SK-N-MC (cell line): Measurements from ENCODE around the gene PLD5.

ENCODE experiments used
- DNase-seq: peaks from one replicate; pipeline ENCODE4 v3.0.0-alpha.2; 2011; ENCODE audit warnings: low read depth, low spot score
- H3K27ac ChIP-seq: fragments of 200-600 bp; sonication (generic); 2 replicates; pipeline ENCODE4 v1.5.1; 2016; ENCODE audit warnings: mixed run types
- H3K36me3 ChIP-seq: fragments of 200-600 bp; sonication (generic); 2 replicates; pipeline ENCODE4 v1.6.1; 2017; ENCODE audit warnings: antibody characterized with exemption, low read length, mixed read lengths; ENCODE audit not compliant: insufficient read depth
- H3K4me3 ChIP-seq: fragments of 200-600 bp; sonication (generic); 2 replicates; pipeline ENCODE4 v1.5.1; 2016
- H3K9ac ChIP-seq: fragments of 200-600 bp; sonication (generic); 2 replicates; pipeline ENCODE4 v1.8.0; 2017; ENCODE audit warnings: mixed run types, mixed read lengths; ENCODE audit not compliant: insufficient read length
- H3K9me3 ChIP-seq: fragments of 200-600 bp; sonication (generic); 2 replicates; pipeline ENCODE4 v1.6.1; 2017; ENCODE audit warnings: low read depth, mild to moderate bottlenecking, antibody characterized with exemption, low read length, moderate library complexity, mixed read lengths
- EZH2 ChIP-seq: fragments of 200-600 bp; sonication (generic); IDR thresholded peaks from one replicate; pipeline ENCODE4 v1.6.1; 2017; ENCODE audit warnings: antibody characterized with exemption
- FOXP2 ChIP-seq: optimal IDR thresholded peaks from 2 replicates; pipeline ENCODE3; 2011; ENCODE audit warnings: mild to moderate bottlenecking, moderate library complexity; ENCODE audit not compliant: insufficient read depth; ENCODE audit errors: extremely low read length, control extremely low read depth
- POLR2AphosphoS5 ChIP-seq: IDR thresholded peaks from 2 replicates; pipeline ENCODE4 v1.6.1; 2012; ENCODE audit warnings: mild to moderate bottlenecking, low read depth, low read length, borderline replicate concordance

Gene PLD5

DNA sequence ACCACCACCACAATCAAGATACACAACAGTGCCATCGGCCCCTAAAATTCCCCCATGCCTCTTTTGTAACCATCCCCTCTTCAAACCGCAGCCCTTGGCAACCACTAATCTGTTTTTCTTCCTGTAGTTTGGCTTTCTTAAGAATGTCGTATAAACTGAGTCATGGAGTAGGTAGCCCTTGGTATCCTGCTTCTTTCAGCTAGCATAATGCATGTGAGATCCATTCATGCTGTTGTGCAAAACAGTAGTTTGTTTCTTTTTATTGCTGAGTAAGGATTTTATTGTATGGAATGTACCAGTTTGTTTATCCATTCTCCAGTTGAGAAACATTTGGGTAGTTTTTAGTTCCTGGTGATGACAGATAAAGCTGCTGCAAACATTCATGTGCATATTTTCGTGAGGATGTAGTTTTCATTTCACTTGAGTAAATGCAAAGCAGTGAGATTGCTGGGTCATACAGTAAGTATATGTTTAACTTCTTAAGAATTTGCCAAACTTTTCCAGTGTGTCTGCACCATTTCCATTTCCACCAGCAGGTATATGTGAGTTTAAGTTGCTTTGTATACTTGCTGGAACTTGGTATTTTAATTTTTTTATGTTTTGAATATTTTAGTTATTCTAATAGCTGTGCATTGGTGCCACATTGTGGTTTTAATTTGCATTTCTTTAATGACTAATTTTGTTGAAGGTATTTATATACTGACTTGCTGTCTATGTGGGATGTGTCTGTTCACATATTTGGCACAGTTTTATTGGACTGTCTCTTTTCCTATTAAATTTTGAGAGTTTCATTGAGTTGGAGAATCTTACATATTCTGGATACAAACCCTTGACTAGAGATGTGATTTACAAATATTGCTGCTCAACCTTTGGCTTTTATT is 377.2 kb downstream of the PLD5 start:
- Histone ChIP-seq H3K36me3 (no peaks in the 10 kb centered on the region), H3K27ac (peak overlapping the region; percentile 22; the same call in 1 of the 2 replicates), H3K4me3 (peak overlapping the region; percentile 63), H3K9me3 (no peaks in the 10 kb centered on the region), H3K9ac (no peak overlapping the region)
- TF ChIP-seq EZH2 = no peak
- no peak for TF ChIP-seq POLR2AphosphoS5
- TF ChIP-seq FOXP2 = no peak
- peak; percentile 62 for DNase-seq

DNA sequence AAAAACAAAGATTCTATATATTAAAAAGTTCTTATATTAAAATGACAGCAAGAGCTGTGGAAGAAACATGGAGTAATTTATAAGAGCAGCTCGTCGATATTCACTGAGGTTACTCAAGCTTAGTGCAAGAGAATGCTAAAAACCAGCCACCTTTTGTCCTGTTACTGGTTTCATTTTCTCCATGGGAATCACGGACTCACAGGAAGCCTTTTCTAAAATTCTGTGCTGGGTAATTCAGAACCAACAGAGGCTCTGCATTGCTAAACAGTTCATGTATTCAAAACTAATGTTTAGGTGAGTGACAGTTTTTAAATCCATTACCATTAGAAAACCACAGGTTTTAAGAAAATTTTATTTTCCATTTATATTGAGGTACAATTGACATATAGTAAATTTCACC is 377.8 kb downstream of the PLD5 start:
- DNase-seq = no peak
- Histone ChIP-seq H3K27ac (peak overlapping the region; percentile 22; the same call in 1 of the 2 replicates), H3K9me3 (no peaks in the 10 kb centered on the region), H3K4me3 (peak overlapping the region; percentile 63), H3K9ac (no peak overlapping the region), H3K36me3 (no peaks in the 10 kb centered on the region)
- TF ChIP-seq POLR2AphosphoS5 = no peak
- TF ChIP-seq EZH2 = no peak

- Histone ChIP-seq H3K36me3 (no peaks in the 10 kb centered on the region), H3K27ac (no peak overlapping the region), H3K9me3 (no peaks in the 10 kb centered on the region), H3K4me3 (no peak overlapping the region), H3K9ac (no peak overlapping the region)
- TF ChIP-seq FOXP2 = no peak
- TF ChIP-seq POLR2AphosphoS5 = no peak
- TF ChIP-seq EZH2 = no peak
- no peak for DNase-seq
Observed at GRCh38 chr1:242140836-242141235, 383.7 kb downstream of the PLD5 start.

DNA sequence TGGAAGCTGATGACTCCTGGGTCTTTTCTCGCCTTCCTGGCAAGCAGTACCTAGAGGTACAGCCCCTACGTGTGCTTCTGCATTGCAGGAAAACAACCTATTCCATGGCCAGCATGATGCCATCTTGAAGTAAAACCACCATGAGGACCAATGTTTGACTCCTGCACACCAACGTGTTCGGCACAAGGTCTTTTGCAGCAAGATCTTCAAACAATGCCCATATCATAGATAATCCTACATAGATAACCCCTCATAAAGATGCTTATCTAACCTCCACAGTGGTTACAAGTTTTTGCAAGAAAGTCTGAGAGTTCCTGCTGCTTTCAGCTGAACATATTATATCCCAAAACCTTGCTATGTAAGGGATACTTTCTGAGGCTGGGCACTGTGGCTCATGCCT is 384.5 kb downstream of the PLD5 start:
- H3K9ac ChIP-seq = no peak overlapping the region
- no peak overlapping the region for H3K27ac ChIP-seq
- H3K9me3 ChIP-seq = no peaks in the 10 kb centered on the region
- TF ChIP-seq FOXP2 (no peak), EZH2 (no peak), POLR2AphosphoS5 (no peak)
- no peak for DNase-seq
- no peaks in the 10 kb centered on the region for H3K36me3 ChIP-seq
- no peak overlapping the region for H3K4me3 ChIP-seq

DNA sequence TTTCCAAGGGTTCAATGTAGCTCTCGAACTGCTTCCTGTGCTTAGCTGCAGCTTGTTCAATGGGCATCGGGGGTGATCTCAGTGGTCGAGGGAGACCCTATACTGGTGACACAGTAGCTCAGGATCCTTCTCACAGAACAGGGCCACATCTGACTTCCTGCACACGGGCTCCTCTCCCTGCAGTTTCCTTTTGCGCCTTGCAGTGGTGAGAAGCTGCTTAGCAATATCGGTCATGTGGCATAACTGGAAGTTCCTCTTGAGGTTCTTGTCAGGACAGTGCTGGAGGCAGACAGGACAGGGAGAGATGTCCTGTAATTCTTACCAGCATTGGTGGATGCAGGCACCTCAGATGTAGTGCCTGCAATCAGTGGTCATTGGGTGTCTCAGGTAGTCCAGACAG is 385.1 kb downstream of the PLD5 start:
- no peaks in the 10 kb centered on the region for H3K36me3 ChIP-seq
- DNase-seq = no peak
- TF ChIP-seq EZH2 (no peak), POLR2AphosphoS5 (no peak), FOXP2 (no peak)
- no peak overlapping the region for H3K9ac ChIP-seq
- H3K9me3 ChIP-seq = no peaks in the 10 kb centered on the region
- no peak overlapping the region for H3K4me3 ChIP-seq
- no peak overlapping the region for H3K27ac ChIP-seq

DNA sequence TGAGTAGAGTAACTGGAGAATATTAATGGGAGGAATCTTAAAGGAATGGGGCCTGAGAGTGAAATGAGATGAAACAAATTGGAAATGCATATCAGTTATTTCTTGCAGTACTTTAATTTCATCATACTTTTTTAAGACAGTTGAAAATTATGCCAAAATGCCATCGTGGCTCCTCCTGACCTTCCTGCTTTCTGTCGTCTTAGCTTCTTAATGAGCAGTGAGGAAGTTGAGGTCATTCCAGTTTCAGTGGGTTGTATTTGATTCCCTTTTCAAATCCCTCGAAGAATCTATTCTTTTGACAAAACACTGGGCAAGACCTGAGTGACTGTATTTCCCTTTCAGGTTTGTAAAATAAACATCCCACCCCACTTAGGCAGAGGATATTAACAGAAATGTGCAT is 390.7 kb downstream of the PLD5 start:
- no peak overlapping the region for H3K9ac ChIP-seq
- TF ChIP-seq POLR2AphosphoS5 (no peak), FOXP2 (no peak), EZH2 (no peak)
- H3K9me3 ChIP-seq = no peaks in the 10 kb centered on the region
- no peak overlapping the region for H3K27ac ChIP-seq
- no peaks in the 10 kb centered on the region for H3K36me3 ChIP-seq
- H3K4me3 ChIP-seq = no peak overlapping the region
- no peak for DNase-seq

GRCh38 chr1:242133351-242133750 is 391.1 kb downstream of the PLD5 start:
- no peaks in the 10 kb centered on the region for H3K9me3 ChIP-seq
- no peak for DNase-seq
- TF ChIP-seq EZH2 = no peak
- TF ChIP-seq FOXP2 = no peak
- no peak for TF ChIP-seq POLR2AphosphoS5
- H3K27ac ChIP-seq = no peak overlapping the region
- no peak overlapping the region for H3K9ac ChIP-seq
- no peak overlapping the region for H3K4me3 ChIP-seq
- H3K36me3 ChIP-seq = no peaks in the 10 kb centered on the region

DNA sequence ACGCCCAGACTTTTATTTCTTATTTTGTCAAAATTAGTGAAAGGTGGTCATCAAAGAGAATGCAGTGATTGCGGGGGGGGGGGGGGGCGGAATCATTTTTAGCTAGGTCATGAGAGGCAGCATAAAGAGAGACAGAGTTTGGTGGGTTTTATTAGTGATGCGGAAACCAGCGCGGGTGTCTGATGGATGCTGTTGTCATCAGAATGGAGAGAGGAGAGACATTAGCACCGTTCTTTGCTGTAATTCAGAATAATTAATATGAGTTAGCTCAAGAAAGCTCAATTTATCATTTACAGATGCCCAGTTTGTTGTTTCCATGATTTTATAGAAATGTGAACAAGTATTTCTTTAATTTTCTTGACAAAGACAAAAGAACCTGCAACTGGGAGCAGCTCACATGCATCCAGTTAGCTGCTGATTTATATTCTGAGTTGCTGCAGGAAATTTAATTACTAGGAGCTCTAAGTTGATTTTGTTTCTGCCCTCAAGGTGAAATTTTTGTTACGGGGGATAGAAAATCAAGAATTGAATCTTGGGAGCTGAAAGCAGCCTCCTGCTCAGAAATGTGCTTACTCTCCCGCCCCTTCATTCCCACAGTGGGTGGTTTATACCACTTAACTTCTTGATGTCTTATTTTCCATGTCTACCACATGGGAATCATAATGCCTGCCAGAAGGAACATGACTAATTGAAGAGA is 392.2 kb downstream of the PLD5 start:
- DNase-seq = peak; percentile 86
- Histone ChIP-seq H3K27ac (peak overlapping the region; percentile 36; the same call in 1 of the 2 replicates), H3K9me3 (no peaks in the 10 kb centered on the region), H3K9ac (no peak overlapping the region), H3K36me3 (no peaks in the 10 kb centered on the region), H3K4me3 (no peak overlapping the region)
- TF ChIP-seq POLR2AphosphoS5 = peak; percentile 42; the same call in 1 of the 2 replicates
- TF ChIP-seq EZH2 = no peak

GRCh38 chr1:242128951-242129502 is 395.5 kb downstream of the PLD5 start:
- no peaks in the 10 kb centered on the region for H3K36me3 ChIP-seq
- no peak for DNase-seq
- H3K9me3 ChIP-seq = no peaks in the 10 kb centered on the region
- H3K27ac ChIP-seq = no peak overlapping the region
- H3K9ac ChIP-seq = no peak overlapping the region
- H3K4me3 ChIP-seq = no peak overlapping the region
- TF ChIP-seq POLR2AphosphoS5 (no peak), FOXP2 (no peak), EZH2 (no peak)
